GM23338 (cell line): ENCODE data around the gene ARMC8. TPM values are rescaled to one million over a fixed set of nuclear protein-coding genes. Genes with fewer than 3 reads are reported as not detected.
A peak's percentile ranks its signal among the peaks of the same experiment; 100 is the strongest.

Experiments
- ATAC-seq: fragments of 200-7000 bp; cut with Tn5 transposase; 3 replicates; pipeline ENCODE4 v1.9.1; 2020
- DNase-seq: peaks from one replicate; pipeline ENCODE4 v3.0.0-alpha.2; 2015; ENCODE audit warnings: low spot score
- H2AFZ ChIP-seq: fragments of 200-600 bp; sonication (generic); 2 replicates; pipeline ENCODE4 v1.8.0; 2016; ENCODE audit warnings: antibody characterized with exemption, mild to moderate bottlenecking, moderate library complexity
- H3F3A ChIP-seq: fragments of 200-600 bp; sonication (generic); replicated peaks from 2 replicates; pipeline ENCODE4 v1.8.0; 2017; ENCODE audit warnings: antibody characterized with exemption, mixed run types, low read depth
- H3K27ac ChIP-seq: fragments of 200-600 bp; sonication (generic); 2 replicates; pipeline ENCODE4 v1.6.1; 2016; ENCODE audit warnings: low read depth
- H3K27me3 ChIP-seq: fragments of 200-600 bp; sonication (generic); 2 replicates; pipeline ENCODE4 v1.8.0; 2016; ENCODE audit warnings: mild to moderate bottlenecking, mixed run types, moderate library complexity; ENCODE audit not compliant: insufficient read depth
- H3K36me3 ChIP-seq: fragments of 200-600 bp; sonication (generic); 2 replicates; pipeline ENCODE4 v1.8.0; 2016; ENCODE audit warnings: mild to moderate bottlenecking; ENCODE audit not compliant: insufficient read depth
- H3K4me1 ChIP-seq: fragments of 200-600 bp; sonication (generic); 2 replicates; pipeline ENCODE4 v1.8.0; 2016; ENCODE audit warnings: mild to moderate bottlenecking, moderate library complexity; ENCODE audit not compliant: insufficient read depth
- H3K4me2 ChIP-seq: fragments of 200-600 bp; sonication (generic); 2 replicates; pipeline ENCODE4 v1.7.1; 2017; ENCODE audit warnings: mixed run types
- H3K4me3 ChIP-seq: fragments of 200-600 bp; sonication (generic); 2 replicates; pipeline ENCODE4 v1.6.1; 2016; ENCODE audit warnings: mixed run types
- H3K79me2 ChIP-seq: fragments of 200-600 bp; sonication (generic); replicated peaks from 2 replicates; pipeline ENCODE4 v1.8.0; 2017; ENCODE audit warnings: mild to moderate bottlenecking; ENCODE audit not compliant: insufficient read depth
- H3K9me2 ChIP-seq: fragments of 200-600 bp; sonication (generic); 2 replicates; pipeline ENCODE4 v1.8.0; 2017; ENCODE audit not compliant: insufficient read depth
- H4K20me1 ChIP-seq: fragments of 200-600 bp; sonication (generic); replicated peaks from 2 replicates; pipeline ENCODE4 v1.8.0; 2017; ENCODE audit warnings: mild to moderate bottlenecking; ENCODE audit not compliant: insufficient read depth
- H3K27ac Mint-ChIP-seq: 2 replicates; pipeline ENCODE4 v1.8.0; 2020; ENCODE audit warnings: inconsistent platforms, mild to moderate bottlenecking, moderate library complexity, mixed read lengths
- H3K27me3 Mint-ChIP-seq: 3 replicates; pipeline ENCODE4 v1.8.0; 2022; ENCODE audit warnings: low read depth, mild to moderate bottlenecking, moderate library complexity, mixed read lengths, inconsistent platforms; ENCODE audit not compliant: insufficient read depth, poor library complexity
- H3K36me3 Mint-ChIP-seq: 3 replicates; pipeline ENCODE4 v1.8.0; 2021; ENCODE audit warnings: low read depth, mild to moderate bottlenecking, inconsistent platforms, moderate library complexity, mixed read lengths
- H3K4me1 Mint-ChIP-seq: 3 replicates; pipeline ENCODE4 v1.8.0; 2020; ENCODE audit warnings: mild to moderate bottlenecking, inconsistent platforms, mixed read lengths
- H3K4me3 Mint-ChIP-seq: 3 replicates; pipeline ENCODE4 v1.8.0; 2021; ENCODE audit warnings: moderate library complexity, mild to moderate bottlenecking, inconsistent platforms, mixed read lengths
- H3K9me3 Mint-ChIP-seq: 3 replicates; pipeline ENCODE4 v1.8.0; 2020; ENCODE audit warnings: moderate library complexity, mild to moderate bottlenecking, inconsistent platforms, mixed read lengths
- CTCF ChIP-seq, 2 experiments: fragments of 200-600 bp in 1 of 2; sonication (generic) in 1 of 2; conservative IDR thresholded peaks; 2 replicates each; pipeline versions ENCODE4 v1.5.1 to v1.6.1; 2016 to 2017; ENCODE audit warnings: antibody characterized with exemption in 2 of 2, low read depth in 2 of 2, mild to moderate bottlenecking in 2 of 2, moderate library complexity in 1 of 2
- ETS1 ChIP-seq: IDR thresholded peaks from 2 replicates; pipeline ENCODE4 v1.6.1; 2016; ENCODE audit warnings: antibody characterized with exemption
- EZH2 ChIP-seq: fragments of 200-600 bp; sonication (generic); IDR thresholded peaks from one replicate; pipeline ENCODE4 v1.8.0; 2017; ENCODE audit warnings: antibody characterized with exemption, mild to moderate bottlenecking, low read depth; ENCODE audit not compliant: unreplicated experiment
- EZH2phosphoT487 ChIP-seq: fragments of 200-600 bp; sonication (generic); IDR thresholded peaks from one replicate; pipeline ENCODE4 v1.8.1; 2018; ENCODE audit warnings: antibody characterized with exemption; ENCODE audit not compliant: unreplicated experiment
- NANOG ChIP-seq: IDR thresholded peaks from 2 replicates; pipeline ENCODE4 v1.6.1; 2016; ENCODE audit warnings: antibody characterized with exemption, borderline replicate concordance
- POLR2AphosphoS5 ChIP-seq: IDR thresholded peaks from 2 replicates; pipeline ENCODE4 v1.6.1; 2016; ENCODE audit warnings: antibody characterized with exemption, low read depth
- REST ChIP-seq: IDR thresholded peaks from one replicate; pipeline ENCODE4 v1.6.1; 2018; ENCODE audit warnings: antibody characterized with exemption; ENCODE audit not compliant: unreplicated experiment
- ZNF331 ChIP-seq: fragments of 250-450 bp; sonication (Bioruptor Pico); IDR thresholded peaks from 2 replicates; pipeline ENCODE4 v1.5.0; 2020; ENCODE audit warnings: low read depth, mild to moderate bottlenecking, moderate library complexity
- ZNF462 ChIP-seq: fragments of 250-450 bp; sonication (Bioruptor Pico); IDR thresholded peaks from 2 replicates; pipeline ENCODE4 v1.5.0; 2020; ENCODE audit warnings: mild to moderate bottlenecking, moderate library complexity
- polyA plus RNA-seq: library from polyadenylated mRNA; unstranded; fragments of >200 nt; fragmentation: Nextera tagmentation; extraction: Ambion mirVana; gene quantifications from 2 replicates; pipeline ENCODE4 v1.2.1, GENCODE V29; 2016
- total RNA-seq: library from RNA; depleted of rRNA; stranded (reverse); fragments of >200 nt; shearing (Covaris generic); gene quantifications from 2 replicates; pipeline ENCODE4 v1.2.3, GENCODE V29; 2014

ARMC8 gene
- total and polyA plus RNA-seq, 2 experiments from 2014 or later = 36.8 to 61.4 TPM

GRCh38 chr3:138148503-138148902, 38.6 kb upstream of the ARMC8 start:
- Histone ChIP-seq H4K20me1 (no peaks in the 10 kb centered on the region), H2AFZ (no peak overlapping the region), H3F3A (no peaks in the 10 kb centered on the region), H3K4me2 (no peak overlapping the region), H3K9me2 (no peaks in the 10 kb centered on the region), H3K36me3 (no peaks in the 10 kb centered on the region), H3K4me3 (no peak overlapping the region), H3K79me2 (no peaks in the 10 kb centered on the region), H3K4me1 (no peaks in the 10 kb centered on the region), H3K27ac (no peak overlapping the region), H3K27me3 (no peaks in the 10 kb centered on the region)
- no peak for ATAC-seq
- Mint-ChIP-seq H3K9me3 (peaks cover 1% of the 10 kb centered on the region; the same call in 2 of the 3 replicates), H3K36me3 (no peaks in the 10 kb centered on the region), H3K4me1 (no peaks in the 10 kb centered on the region), H3K4me3 (no peak overlapping the region), H3K27ac (no peak overlapping the region), H3K27me3 (no peaks in the 10 kb centered on the region)
- no peak for DNase-seq
- TF ChIP-seq REST (no peak), NANOG (no peak), CTCF (conservative IDR thresholded peaks at IDR 0.05; ENCODE audit: low read depth in 2 of 2) (peak in 1 of 2 experiments; percentile 27; a peak in 1 of 4 replicates)

- Histone ChIP-seq H3K4me1 (no peaks in the 10 kb centered on the region), H3K4me3 (no peak overlapping the region), H4K20me1 (no peaks in the 10 kb centered on the region), H3K4me2 (no peak overlapping the region), H3K9me2 (no peaks in the 10 kb centered on the region), H3F3A (no peaks in the 10 kb centered on the region), H3K79me2 (no peaks in the 10 kb centered on the region), H3K36me3 (no peaks in the 10 kb centered on the region), H3K27me3 (no peaks in the 10 kb centered on the region), H2AFZ (no peak overlapping the region), H3K27ac (no peak overlapping the region)
- Mint-ChIP-seq H3K9me3 (peaks cover 16% of the 10 kb centered on the region), H3K27ac (no peak overlapping the region), H3K27me3 (peaks cover 3% of the 10 kb centered on the region), H3K36me3 (peaks cover 6% of the 10 kb centered on the region; the same call in 1 of the 3 replicates), H3K4me3 (no peak overlapping the region), H3K4me1 (no peaks in the 10 kb centered on the region; the same call in 2 of the 3 replicates)
- DNase-seq (no peak), ATAC-seq (no peak)
- TF ChIP-seq EZH2 (no peak), ZNF462 (no peak), ETS1 (no peak), ZNF331 (no peak), EZH2phosphoT487 (no peak), POLR2AphosphoS5 (no peak)
Measured at GRCh38 chr3:138154534-138154933, 32.6 kb upstream of the ARMC8 start.
